T-cell (primary cell): ENCODE measurements around the gene HMGB4. TPM values are rescaled to one million over a fixed set of nuclear protein-coding genes. Genes with fewer than 3 reads are reported as not detected.

Experiments
- ATAC-seq, 4 experiments: fragments of 200-7000 bp in 3 of 4; fragments of 150-1000 bp in 1 of 4; cut with Tn5 transposase; replicated peaks in 1 of 4; 1 replicate in 3 of 4; 2 replicates in 1 of 4; pipeline ENCODE4 v1.10.0; 2021; ENCODE audit warnings: moderate library complexity in 3 of 4, mild to moderate bottlenecking in 2 of 4, moderate number of reproducible peaks in 1 of 4
- CTCF ChIA-PET, 2 donors: fragments of 300-600 bp; sonication (Branson Sonifier 250); formaldehyde crosslinking; loops; one replicate each; lab custom pipeline; 2022; ENCODE audit warnings: antibody characterized with exemption in 2 of 2; lab: Charles Lee
- POLR2A ChIA-PET, 2 donors: fragments of 300-600 bp; sonication (Branson Sonifier 250); formaldehyde crosslinking; loops; one replicate each; lab custom pipeline; 2022; ENCODE audit warnings: antibody characterized with exemption in 2 of 2; lab: Charles Lee
- DNase-seq, 35 experiments: peaks; one replicate each; pipeline versions ENCODE4 v3.0.0 to v3.0.0-alpha.2; 2013 to 2023
- H3K27ac ChIP-seq: one replicate; pipeline ENCODE4 v1.5.1; 2013; ENCODE audit warnings: low read length
- H3K27me3 ChIP-seq, 2 experiments: replicated peaks in 1 of 2; 1 replicate in 1 of 2; 2 replicates in 1 of 2; pipeline versions ENCODE4 v1.6.1 to v1.7.0; 2013; ENCODE audit warnings: low read length in 1 of 2, mixed read lengths in 1 of 2; ENCODE audit not compliant: control insufficient read depth in 2 of 2, insufficient read depth in 2 of 2; ENCODE audit errors: extremely low read depth in 1 of 2
- H3K36me3 ChIP-seq, 2 donors: 1 replicate in 1 of 2; 2 replicates in 1 of 2; pipeline versions ENCODE4 v1.6.1 to v1.7.0; 2013; ENCODE audit warnings: low read length in 1 of 2; ENCODE audit not compliant: control insufficient read depth in 2 of 2, insufficient read depth in 1 of 2; ENCODE audit errors: extremely low read depth in 1 of 2
- H3K4me1 ChIP-seq, 2 experiments: 1 replicate in 1 of 2; 2 replicates in 1 of 2; pipeline versions ENCODE4 v1.6.1 to v1.7.0; 2013; ENCODE audit warnings: low read length in 2 of 2, mixed read lengths in 1 of 2; ENCODE audit not compliant: insufficient read depth in 2 of 2, control insufficient read depth in 1 of 2; ENCODE audit errors: extremely low read depth in 1 of 2
- H3K4me3 ChIP-seq, 2 donors: 1 replicate in 1 of 2; 2 replicates in 1 of 2; pipeline versions ENCODE4 v1.5.1 to v1.7.0; 2013; ENCODE audit warnings: mild to moderate bottlenecking in 2 of 2, low read length in 1 of 2, moderate library complexity in 1 of 2; ENCODE audit not compliant: control insufficient read depth in 1 of 2; ENCODE audit errors: extremely low read depth in 1 of 2
- H3K9me3 ChIP-seq: 2 replicates; pipeline ENCODE4 v1.7.0; 2013
- H3K27ac Mint-ChIP-seq, 2 donors: one replicate each; pipeline ENCODE4 v1.8.0; 2020 to 2021; ENCODE audit warnings: mild to moderate bottlenecking in 2 of 2, mixed read lengths in 2 of 2
- H3K27me3 Mint-ChIP-seq, 2 donors: one replicate each; pipeline ENCODE4 v1.8.0; 2021 to 2022; ENCODE audit warnings: mixed read lengths in 2 of 2
- H3K36me3 Mint-ChIP-seq: one replicate; pipeline ENCODE4 v1.8.0; 2021; ENCODE audit warnings: mixed read lengths
- H3K4me1 Mint-ChIP-seq, 3 donors: one replicate each; pipeline ENCODE4 v1.8.0; 2020 to 2022; ENCODE audit warnings: mixed read lengths in 3 of 3, mild to moderate bottlenecking in 1 of 3
- H3K4me3 Mint-ChIP-seq, 3 donors: one replicate each; pipeline ENCODE4 v1.8.0; 2020 to 2022; ENCODE audit warnings: mild to moderate bottlenecking in 3 of 3, mixed read lengths in 3 of 3, moderate library complexity in 3 of 3
- H3K9me3 Mint-ChIP-seq, 3 donors: one replicate each; pipeline ENCODE4 v1.8.0; 2020 to 2022; ENCODE audit warnings: mixed read lengths in 3 of 3
- WGBS: methylation state at CpG from one replicate; pipeline ENCODE4 v1.1.5; 2013; ENCODE audit warnings: missing lambda C conversion rate; ENCODE audit not compliant: insufficient coverage; 5-methylcytosine and 5-hydroxymethylcytosine counted together
- total RNA-seq, 35 experiments: library from RNA in 6 of 35; stranded (reverse) in 6 of 35; fragments of 120-200 nt in 1 of 35; gene quantifications; one replicate each; pipeline versions ENCODE4 v1.2.1 to v1.2.4 and lab custom pipeline; 2013 to 2026

The HMGB4 gene
- total RNA-seq, 5 donors from 2014 or later (not counting 1 experiment from before 2014, with no cell fraction given) = not detected

DNA sequence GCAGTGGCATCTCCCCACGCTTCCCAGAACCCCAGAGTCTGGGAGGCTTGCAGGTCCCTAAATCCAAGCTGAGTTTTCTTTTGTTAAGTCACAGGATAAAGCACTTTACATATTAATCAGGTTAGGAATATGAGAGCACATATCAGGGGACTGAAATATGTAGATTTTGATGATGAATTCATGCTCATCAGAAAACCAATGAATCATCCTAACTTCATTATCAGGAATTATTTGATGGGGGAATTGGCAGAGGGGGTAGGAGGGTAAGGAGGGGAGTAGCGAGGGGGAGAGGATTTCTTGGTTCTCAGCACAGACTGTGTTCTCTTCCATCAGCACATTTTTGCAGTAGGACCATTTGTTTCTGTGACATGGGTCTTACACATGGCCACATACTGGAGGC is 32.1 kb downstream of the HMGB4 start:
- Mint-ChIP-seq H3K9me3 (peaks cover 0 to 3% (median 0%) of the 10 kb centered on the region in 3 donors), H3K27me3 (peaks cover 9 to 11% of the 10 kb centered on the region in 2 donors), H3K36me3 (no peaks in the 10 kb centered on the region), H3K27ac (no peak overlapping the region), H3K4me1 (no peaks in the 10 kb centered on the region), H3K4me3 (no peak overlapping the region)
- no peak overlapping the region for H3K27ac ChIP-seq
- H3K36me3 ChIP-seq = no peaks in the 10 kb centered on the region
- no peak overlapping the region for H3K4me3 ChIP-seq
- ATAC-seq = no peak
- ChIA-PET POLR2A (no interaction called here), CTCF (no interaction called here)
- no peak for DNase-seq
- H3K4me1 ChIP-seq = no peaks in the 10 kb centered on the region
- no CpG with 5 or more reads among the region's 2 CpGs for WGBS
- no peaks in the 10 kb centered on the region for H3K9me3 ChIP-seq
- H3K27me3 ChIP-seq = peaks cover 0 to 18% of the 10 kb centered on the region in 2 experiments

DNA sequence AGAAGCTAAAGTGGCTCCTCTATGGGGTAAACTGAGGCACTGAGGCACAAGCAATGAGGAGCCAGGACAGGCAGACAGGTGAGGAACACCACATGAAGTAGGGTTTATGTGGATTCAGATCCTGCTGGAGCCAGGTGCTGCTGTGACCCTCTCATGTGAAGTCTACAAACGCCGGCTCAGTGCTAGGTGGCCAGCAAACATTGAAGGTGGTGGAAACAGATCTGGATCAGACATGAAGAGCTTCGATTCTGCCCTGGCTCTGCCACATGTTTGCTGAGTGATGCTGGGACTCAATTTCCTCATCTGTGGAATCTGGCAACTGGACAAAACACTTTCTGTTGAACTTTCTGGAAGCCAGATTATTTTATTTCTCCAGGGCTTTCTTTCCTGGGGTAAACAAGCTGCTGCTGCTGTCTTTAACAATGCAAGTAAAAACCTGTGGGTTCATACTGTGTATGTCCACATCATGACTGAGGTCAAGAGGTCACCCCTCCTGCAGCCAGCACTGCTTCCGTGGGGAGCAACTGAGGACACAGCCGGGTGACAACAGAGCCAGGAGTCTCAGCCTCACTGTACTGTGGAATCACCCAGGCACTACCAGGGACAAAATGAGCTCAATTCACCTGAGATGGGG is 33.3 kb downstream of the HMGB4 start:
- Histone ChIP-seq H3K27me3 (peaks cover 0 to 18% of the 10 kb centered on the region in 2 experiments), H3K9me3 (no peaks in the 10 kb centered on the region), H3K4me3 (no peak overlapping the region), H3K4me1 (no peaks in the 10 kb centered on the region), H3K36me3 (no peaks in the 10 kb centered on the region), H3K27ac (no peak overlapping the region)
- H3K27ac Mint-ChIP-seq = no peak overlapping the region
- 73% methylated on average over 5 of the region's 5 CpGs for WGBS
- ChIA-PET POLR2A (no interaction called here), CTCF (no interaction called here)
- H3K4me1 Mint-ChIP-seq = no peaks in the 10 kb centered on the region
- H3K27me3 Mint-ChIP-seq = peaks cover 13 to 19% of the 10 kb centered on the region in 2 donors
- no peak overlapping the region for H3K4me3 Mint-ChIP-seq
- peaks cover 0 to 3% (median 0%) of the 10 kb centered on the region in 3 donors for H3K9me3 Mint-ChIP-seq
- H3K36me3 Mint-ChIP-seq = no peaks in the 10 kb centered on the region
- no peak for DNase-seq
- ATAC-seq = no peak

DNA sequence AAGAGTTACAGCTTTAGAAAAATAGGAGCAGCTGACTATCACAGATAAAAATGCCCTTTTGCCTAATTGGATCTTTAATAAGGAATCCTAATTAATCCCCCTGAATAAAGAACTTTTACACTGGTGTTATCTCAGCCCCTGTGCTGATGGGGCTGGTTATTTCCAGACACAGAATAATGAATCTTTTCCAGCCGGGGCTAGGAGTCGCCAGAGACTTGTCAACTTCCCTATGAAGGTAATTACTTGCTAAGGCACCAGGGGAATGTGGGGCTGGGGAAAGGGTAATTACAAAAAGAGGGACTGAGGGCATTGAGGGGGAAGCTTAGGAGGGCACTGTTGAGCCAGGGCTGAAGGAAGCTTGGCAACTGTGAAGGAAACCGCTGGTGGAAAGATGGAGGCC is 34.5 kb downstream of the HMGB4 start:
- H3K36me3 Mint-ChIP-seq = no peaks in the 10 kb centered on the region
- H3K27me3 Mint-ChIP-seq = peaks cover 19 to 26% of the 10 kb centered on the region in 2 donors
- Histone ChIP-seq H3K4me1 (no peaks in the 10 kb centered on the region), H3K27ac (no peak overlapping the region), H3K36me3 (no peaks in the 10 kb centered on the region), H3K27me3 (peaks cover 0 to 23% of the 10 kb centered on the region in 2 experiments), H3K9me3 (no peaks in the 10 kb centered on the region), H3K4me3 (no peak overlapping the region)
- 75% methylated on average over 2 of the region's 3 CpGs for WGBS
- H3K27ac Mint-ChIP-seq = no peak overlapping the region
- no peaks in the 10 kb centered on the region for H3K4me1 Mint-ChIP-seq
- ChIA-PET POLR2A (no interaction called here), CTCF (no interaction called here)
- H3K4me3 Mint-ChIP-seq = no peak overlapping the region
- ATAC-seq (no peak), DNase-seq (no peak)
- H3K9me3 Mint-ChIP-seq = no peaks in the 10 kb centered on the region

DNA sequence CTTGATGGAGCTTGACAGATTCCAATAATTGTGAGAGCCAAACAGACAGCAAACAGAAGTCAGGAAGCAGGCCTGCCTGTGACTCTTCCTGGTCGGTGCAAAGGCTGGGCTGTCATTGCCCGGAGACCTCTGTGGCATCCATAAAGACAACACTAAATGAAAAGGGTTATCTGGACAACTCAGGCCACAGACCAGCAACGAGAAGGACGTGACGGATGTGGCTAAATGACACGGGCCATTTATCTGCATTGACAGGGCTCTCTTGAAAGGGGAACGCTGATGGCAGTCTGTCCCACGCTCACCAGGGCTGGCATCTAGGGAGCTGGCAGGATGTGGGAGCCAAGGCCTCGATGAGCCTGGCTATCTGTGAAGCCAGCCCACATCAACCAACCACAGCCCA is 35.0 kb downstream of the HMGB4 start:
- DNase-seq (no peak), ATAC-seq (no peak)
- no peak overlapping the region for H3K27ac ChIP-seq
- 55% methylated on average over 7 of the region's 9 CpGs for WGBS
- Mint-ChIP-seq H3K36me3 (no peaks in the 10 kb centered on the region), H3K4me1 (no peaks in the 10 kb centered on the region), H3K4me3 (no peak overlapping the region), H3K27me3 (peaks cover 19 to 31% of the 10 kb centered on the region in 2 donors), H3K9me3 (peaks cover 0 to 2% (median 0%) of the 10 kb centered on the region in 3 donors), H3K27ac (no peak overlapping the region)
- no peaks in the 10 kb centered on the region for H3K36me3 ChIP-seq
- H3K27me3 ChIP-seq = peaks cover 0 to 23% of the 10 kb centered on the region in 2 experiments
- CTCF ChIA-PET = no interaction called here
- H3K4me1 ChIP-seq = no peaks in the 10 kb centered on the region
- no peaks in the 10 kb centered on the region for H3K9me3 ChIP-seq
- H3K4me3 ChIP-seq = no peak overlapping the region
- POLR2A ChIA-PET = no interaction called here

DNA sequence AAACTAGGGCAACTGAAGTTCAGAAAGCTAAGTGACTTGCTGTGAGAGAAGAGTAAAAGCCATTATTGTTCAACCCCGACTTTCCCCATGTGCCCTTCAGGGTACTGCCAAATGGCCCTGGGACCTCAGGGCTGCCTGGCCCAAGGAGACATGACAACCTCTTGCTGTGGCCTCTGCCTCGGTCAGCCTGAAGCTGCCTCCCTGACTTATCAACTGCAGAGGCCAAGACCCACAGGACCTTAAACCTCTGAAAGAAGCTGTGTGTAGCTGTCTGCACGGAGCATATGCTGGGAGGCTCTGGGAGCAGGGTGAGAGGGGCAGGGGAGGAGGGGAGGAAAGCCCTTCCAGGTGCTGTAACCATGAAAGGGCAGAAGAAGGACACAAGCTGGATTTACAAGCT is 35.9 kb downstream of the HMGB4 start:
- Mint-ChIP-seq H3K27me3 (peaks cover 16 to 33% of the 10 kb centered on the region in 2 donors), H3K27ac (no peak overlapping the region), H3K9me3 (peaks cover 0 to 4% (median 0%) of the 10 kb centered on the region in 3 donors), H3K4me3 (no peak overlapping the region), H3K4me1 (no peaks in the 10 kb centered on the region), H3K36me3 (no peaks in the 10 kb centered on the region)
- H3K36me3 ChIP-seq = no peaks in the 10 kb centered on the region
- H3K4me3 ChIP-seq = no peak overlapping the region
- ATAC-seq (no peak), DNase-seq (no peak)
- ChIA-PET CTCF (no interaction called here), POLR2A (interaction anchor here in 1 of 2 donors (0.5 kb wide), 1 partner anchor 8 kb away, joined by 5 read pairs; no protein-coding TSS in a partner anchor)
- no peak overlapping the region for H3K27ac ChIP-seq
- H3K27me3 ChIP-seq = peaks cover 0 to 23% of the 10 kb centered on the region in 2 experiments
- no peaks in the 10 kb centered on the region for H3K4me1 ChIP-seq
- H3K9me3 ChIP-seq = no peaks in the 10 kb centered on the region
- 57% methylated on average over 3 of the region's 3 CpGs for WGBS

DNA sequence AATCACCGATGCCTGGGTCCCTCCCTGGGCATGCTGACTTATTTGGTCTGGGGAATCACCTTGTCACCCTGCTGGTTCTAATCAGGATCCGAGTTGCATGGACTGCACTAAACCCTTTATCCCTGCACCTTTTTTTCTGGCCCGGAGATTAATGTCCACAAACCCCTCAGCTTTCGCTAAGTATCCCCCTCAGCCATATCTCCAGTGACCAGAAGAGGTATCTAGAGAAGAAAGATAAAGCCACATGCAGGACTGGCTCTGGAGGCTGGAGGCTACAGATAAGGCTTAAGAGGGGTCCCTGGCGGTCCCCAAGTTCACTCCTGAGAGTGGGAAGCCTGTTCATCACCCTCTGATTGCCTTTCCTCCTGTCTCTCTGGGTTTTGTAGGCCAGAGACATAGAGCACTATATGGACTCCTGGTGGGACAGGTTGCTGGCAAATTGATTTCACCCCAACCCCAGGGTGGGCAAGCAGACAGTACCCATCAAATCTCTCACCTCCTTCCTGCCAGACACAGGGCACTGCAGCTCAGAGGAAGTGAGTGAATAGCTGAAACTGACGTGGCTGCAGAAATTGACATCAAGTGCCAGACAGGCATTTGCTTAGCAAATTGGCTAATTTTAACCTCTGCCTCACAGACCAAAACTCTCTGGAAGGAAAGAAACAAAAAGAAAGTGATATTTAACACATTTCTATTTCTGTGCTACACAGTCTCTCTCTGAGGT is 38.8 kb downstream of the HMGB4 start:
- Mint-ChIP-seq H3K36me3 (no peaks in the 10 kb centered on the region), H3K27me3 (peaks cover 14 to 34% of the 10 kb centered on the region in 2 donors), H3K27ac (no peak overlapping the region), H3K9me3 (peaks cover 0 to 11% (median 0%) of the 10 kb centered on the region in 3 donors), H3K4me1 (no peaks in the 10 kb centered on the region), H3K4me3 (no peak overlapping the region)
- H3K4me3 ChIP-seq = no peak overlapping the region
- peaks cover 0 to 16% of the 10 kb centered on the region in 2 experiments for H3K27me3 ChIP-seq
- H3K36me3 ChIP-seq = no peaks in the 10 kb centered on the region
- ATAC-seq = no peak
- no peak overlapping the region for H3K27ac ChIP-seq
- ChIA-PET CTCF (no interaction called here), POLR2A (no interaction called here)
- 71% methylated on average over 1 of the region's 6 CpGs for WGBS
- no peaks in the 10 kb centered on the region for H3K4me1 ChIP-seq
- no peaks in the 10 kb centered on the region for H3K9me3 ChIP-seq
- DNase-seq = no peak
